NCI-H526 treated with DMSO at 0.1 percent for 48 hours (cell line): ENCODE measurements around the gene FAM193A.
"Not testable (repeated sequence)": the region's sequence is repeated elsewhere in the genome, so short reads cannot be mapped to it uniquely, and the experiment has no call there.

Experiments
- DNase-seq: peaks from one replicate; lab custom pipeline; 2025; lab: John Stamatoyannopoulos, UW

FAM193A gene

DNA sequence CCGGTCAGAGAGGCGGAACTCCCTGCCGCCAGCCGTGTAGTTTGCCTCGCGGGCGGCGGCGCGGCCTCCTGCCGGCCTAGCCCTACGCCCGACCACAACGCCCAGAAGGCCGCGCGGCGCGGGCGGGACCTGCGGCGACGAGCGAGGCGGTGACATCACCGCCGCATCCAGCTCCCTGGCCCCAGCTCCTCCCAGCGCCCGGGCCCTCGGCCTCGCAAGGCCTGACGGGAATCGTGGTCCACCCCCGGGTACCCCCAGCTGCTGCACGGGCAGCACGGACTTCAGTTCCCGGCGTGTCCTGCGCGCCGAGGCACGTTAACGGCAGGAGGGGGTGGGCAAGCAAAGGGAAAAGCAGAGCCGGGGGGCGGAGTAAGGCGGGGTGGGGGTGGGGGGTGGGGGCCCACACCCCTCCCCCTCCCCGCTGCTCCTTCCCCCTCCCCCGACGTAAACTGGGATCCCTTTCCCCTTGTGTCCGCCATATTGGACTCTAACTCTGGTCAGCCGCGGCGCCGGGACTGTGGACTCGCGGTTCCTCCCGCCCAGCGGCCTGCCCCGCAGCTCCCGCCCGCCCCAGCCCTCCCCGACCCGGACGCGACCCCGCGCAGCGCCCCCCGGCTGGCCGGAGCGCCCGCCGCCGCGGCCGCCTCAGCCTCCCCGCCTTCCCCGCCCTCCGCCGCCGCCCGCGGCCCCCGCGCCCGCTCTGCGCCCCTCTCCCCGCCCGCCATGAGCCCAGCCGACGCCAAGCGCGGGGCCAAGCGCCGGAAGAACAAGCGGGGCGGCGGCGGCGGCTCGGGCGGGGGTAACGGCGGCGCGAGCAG, at the start of gene FAM193A:
Gene FAM193A, plus strand, starts transcription at position 455 of the 818 bp plus-strand sequence. Its CDS starts 269 bp downstream, at position 724.
- peak; percentile 96 for DNase-seq

GRCh38 chr4:2486981-2487380, 49.5 kb upstream of the FAM193A start:
- DNase-seq, result no peak

- DNase-seq, result no peak
These were observed 48.8 kb upstream of the FAM193A start for GRCh38 chr4:2487632-2488031.

- DNase-seq, result no peak
These were observed 47.2 kb upstream of the FAM193A start for GRCh38 chr4:2489081-2489805.

DNA sequence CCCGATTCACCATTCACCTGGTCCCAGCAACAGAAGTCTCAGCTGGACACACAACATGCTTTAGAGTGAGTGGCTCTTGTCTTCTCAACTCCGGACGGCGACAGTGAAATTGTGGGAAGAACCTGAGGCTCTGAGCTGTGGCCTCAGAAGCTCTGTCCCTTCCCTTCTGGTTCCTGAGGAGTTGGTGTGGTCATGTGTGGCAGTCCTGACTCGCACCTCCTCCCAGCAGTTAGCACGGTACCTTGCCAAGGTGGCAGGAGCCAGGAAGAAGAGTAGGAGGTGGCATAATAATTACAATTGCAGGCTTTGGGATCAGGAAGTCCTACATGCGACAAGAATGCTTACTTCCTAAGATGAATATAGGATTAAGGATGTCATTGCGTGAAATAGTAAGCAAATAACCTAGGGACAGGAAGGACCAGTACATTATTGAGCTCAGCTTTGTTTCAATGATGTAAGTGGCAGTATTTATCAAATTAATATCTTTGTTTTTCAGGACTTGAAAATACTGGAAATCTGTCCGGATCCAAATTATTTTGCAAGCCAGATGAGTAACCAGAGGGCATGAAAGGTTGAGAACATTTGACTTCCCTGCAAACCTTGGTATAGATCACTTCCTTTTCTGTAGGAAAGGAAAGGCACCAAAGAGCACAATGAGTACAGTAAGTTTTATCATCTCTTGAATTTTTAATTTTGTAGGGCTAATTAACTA, 46.5 kb upstream of the FAM193A start:
- DNase-seq, result no peak

DNA sequence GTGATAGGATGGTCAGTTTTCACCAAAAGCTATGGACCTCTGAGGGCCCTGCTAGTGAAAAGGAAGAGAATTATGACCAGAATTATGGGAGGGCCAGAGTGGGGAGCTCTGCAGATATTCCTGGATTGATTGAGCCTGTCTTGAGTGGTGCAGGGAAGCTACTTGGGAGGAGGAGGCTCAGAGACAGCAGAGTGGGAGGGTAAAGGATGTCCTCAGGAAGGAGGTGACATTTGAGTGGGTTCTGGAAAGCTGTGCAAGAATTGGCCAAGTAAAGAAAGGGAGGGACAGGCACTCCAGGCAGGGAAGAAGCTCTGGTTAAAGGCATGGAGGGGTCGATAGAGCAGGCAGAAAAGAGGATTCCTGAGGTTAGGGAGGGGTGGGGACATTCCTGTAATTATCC, 43.5 kb upstream of the FAM193A start:
- DNase-seq, result no peak

- no peak for DNase-seq
These were observed 41.5 kb upstream of the FAM193A start for GRCh38 chr4:2494992-2495391.

GRCh38 chr4:2497324-2497723, 39.1 kb upstream of the FAM193A start:
- no peak for DNase-seq

DNA sequence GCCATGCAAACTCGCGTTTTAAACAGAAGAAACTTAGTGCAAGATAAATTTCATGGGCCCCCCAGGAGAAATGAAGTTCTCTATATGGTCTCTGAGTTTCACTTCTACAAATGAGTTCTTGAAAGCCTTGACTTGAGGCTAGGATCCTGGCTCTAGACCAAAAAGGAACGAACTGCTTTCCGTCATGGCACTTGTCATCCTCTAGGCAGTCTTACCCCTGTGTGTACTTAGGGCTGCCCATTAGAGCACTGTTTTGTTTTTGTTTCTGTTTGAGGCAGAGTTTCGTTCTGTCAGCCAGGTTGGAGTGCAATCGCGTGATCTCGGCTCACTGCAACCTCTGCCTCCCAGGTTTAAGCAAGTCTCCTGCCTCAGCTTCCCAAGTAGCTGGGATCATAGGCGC, 38.5 kb upstream of the FAM193A start:
- DNase-seq, result no peak

- no peak for DNase-seq
These were observed 35.9 kb upstream of the FAM193A start for GRCh38 chr4:2500547-2500946.

GRCh38 chr4:2501034-2501594, 35.3 kb upstream of the FAM193A start:
- DNase-seq, result no peak

- no peak for DNase-seq
These were observed 32.6 kb upstream of the FAM193A start for GRCh38 chr4:2503809-2504208.

DNA sequence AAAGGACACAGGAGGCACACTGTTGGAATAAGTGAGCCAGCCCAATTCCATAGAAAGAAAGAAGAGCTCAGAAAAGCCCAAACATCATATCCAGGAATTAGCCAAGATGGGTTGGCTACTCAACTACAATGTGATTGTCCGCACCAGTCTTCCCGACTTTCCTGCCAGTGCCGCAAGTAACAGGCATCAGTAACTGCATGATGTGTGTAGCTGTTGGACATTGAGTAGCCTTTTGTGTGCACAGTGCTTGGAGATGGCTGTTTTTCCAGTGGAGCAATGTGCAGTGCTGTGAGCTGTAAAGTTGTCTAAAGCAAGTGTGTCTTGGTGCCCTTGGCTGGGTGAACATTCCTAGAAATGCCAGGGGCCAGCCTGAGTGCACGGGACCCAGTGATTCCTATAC, 29.2 kb upstream of the FAM193A start:
- DNase-seq, result no peak

- no peak for DNase-seq
These were observed 28.6 kb upstream of the FAM193A start for GRCh38 chr4:2507855-2508254.

GRCh38 chr4:2510351-2511259, 25.8 kb upstream of the FAM193A start:
- no peak for DNase-seq

DNA sequence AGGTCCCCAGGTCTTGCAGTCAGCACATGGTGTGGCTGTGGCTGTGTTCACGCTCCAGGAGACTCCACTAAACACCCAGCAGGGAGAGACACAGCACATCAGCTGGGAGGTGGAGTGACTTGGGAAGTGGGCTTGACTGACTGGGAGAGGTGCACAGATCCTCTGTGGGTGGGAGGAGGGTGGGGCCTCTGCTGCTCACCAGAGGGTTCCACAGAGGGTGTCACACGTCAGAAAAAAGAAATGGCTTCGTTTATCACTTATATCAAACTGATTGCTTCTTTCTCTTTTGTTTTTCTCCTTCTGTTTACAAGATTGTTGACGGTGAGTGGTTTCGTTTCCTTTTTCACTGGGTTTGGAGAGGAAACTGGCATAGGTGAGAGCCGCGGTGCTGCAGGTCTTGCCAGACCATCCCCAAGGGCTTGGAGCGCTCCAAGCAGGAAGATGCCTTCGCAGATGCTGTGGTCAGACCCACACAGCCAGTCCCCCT, 24.8 kb upstream of the FAM193A start:
- no peak for DNase-seq

GRCh38 chr4:2512396-2513135, 23.9 kb upstream of the FAM193A start:
- no peak for DNase-seq

DNA sequence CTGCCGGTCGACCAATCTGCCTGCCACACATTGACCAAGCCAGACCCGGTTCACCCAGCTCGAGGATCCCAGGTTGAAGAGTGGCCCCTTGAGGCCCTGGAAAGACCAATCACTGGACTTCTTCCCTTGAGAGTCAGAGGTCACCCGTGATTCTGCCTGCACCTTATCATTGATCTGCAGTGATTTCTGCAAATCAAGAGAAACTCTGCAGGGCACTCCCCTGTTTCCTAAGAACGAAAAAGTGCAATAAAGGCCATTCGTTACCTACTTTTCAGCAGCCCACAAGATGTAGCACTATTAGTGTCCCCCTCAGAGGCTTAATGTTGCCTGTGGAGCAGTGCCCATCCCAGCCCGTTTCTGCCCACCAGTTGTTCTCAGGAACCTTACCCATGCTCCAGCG, 22.3 kb upstream of the FAM193A start:
- not testable (repeated sequence) for DNase-seq

DNA sequence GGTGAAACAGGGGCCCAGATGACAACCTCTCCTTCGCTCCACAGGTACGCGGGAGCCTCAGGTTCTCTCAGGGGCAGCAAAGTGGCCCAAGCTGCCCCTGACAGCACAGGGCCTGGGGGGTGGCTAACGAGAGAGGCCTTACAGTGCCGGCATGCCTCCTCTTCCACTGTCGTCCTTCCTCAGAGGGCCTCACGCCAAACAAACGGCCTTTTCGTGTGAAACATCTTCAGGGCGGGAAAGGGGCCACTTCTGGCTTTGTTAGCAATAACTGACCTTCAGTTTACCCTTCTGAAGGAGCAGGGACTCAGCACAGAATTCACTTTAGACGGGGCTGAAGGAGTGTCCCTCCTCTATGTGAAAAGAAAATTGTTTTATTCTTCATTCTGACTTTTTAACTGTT, 21.5 kb upstream of the FAM193A start:
- DNase-seq, result not testable (repeated sequence)

DNA sequence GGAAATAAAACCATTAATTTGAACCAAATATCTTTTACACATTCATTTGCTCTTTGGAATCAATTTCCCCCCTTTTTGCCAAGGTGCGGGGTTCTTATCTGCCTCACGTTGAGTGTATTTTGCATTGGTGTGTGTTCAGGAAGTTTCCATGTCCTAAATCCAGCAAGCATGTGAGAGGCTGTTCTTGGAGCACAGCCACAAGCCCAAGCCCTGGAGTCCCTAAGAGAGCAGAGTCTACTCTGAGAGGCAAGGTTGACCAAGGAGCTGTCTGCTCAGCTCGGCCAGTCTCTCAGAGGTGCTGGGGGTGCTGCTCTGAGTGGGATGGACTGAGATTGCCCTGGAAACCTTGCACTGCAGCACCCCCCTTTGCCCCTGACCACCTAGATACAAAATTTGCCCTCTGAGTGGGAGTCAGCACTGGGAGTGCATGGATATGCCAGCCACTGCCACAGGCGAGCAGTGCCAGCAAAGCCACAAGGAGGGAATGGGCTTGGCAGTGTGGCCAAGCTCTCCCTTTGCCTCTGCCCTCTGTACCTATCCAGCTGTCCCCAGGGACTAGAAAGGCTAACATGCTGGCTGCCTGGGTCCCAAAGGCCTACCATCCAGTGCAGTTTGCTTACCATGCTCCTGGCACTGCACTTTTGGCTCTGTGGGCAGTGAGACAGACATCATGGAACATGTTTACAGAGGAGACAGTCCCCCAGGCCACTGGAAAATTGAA, 20.5 kb upstream of the FAM193A start:
- no peak for DNase-seq
